GM19023 (cell line): ENCODE data around the gene DTHD1.

Source experiments
- ATAC-seq: cut with Tn5 transposase; IDR thresholded peaks from one replicate; pipeline ENCODE4 v1.9.1; 2021; ENCODE audit warnings: mild to moderate bottlenecking, moderate library complexity; ENCODE audit not compliant: unreplicated experiment

The DTHD1 gene

DNA sequence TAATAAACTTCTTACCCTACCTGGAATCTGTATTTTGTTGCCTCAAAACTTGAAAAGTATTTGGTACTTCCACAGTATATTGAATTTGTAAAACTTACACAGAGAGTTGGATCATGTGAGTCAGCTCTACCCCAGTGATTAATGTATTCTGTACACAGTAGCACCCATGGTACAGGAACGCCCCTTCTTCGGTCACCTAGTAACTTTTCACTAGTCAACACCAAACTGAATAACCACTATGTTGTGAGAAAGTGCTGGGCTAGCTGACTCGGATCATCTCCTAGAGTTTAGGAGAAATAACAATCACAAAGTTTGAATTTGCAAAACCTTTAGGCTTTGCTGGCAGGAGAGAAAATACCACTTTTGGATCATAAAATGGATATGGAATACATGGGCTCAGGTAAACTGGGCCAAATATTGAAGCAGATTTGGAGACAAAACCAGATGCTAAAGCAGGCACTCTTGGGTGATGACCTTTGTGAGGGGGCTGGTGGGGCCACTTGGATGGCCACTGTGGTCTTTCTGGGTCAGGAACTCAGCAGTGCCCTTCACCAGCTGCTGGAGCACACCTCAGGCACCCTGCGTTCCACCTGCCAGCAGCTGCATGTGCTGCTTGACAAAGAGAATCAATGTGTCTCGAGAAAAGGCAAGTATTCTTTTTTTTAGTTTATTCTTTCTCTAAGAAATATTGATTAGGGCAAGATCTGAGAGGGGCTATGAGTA is at the start of gene DTHD1:
TSS of gene DTHD1 (plus strand) at position 233 of the 723 bp plus-strand sequence. CDS start at position 376, 143 bp downstream.
- no peak for ATAC-seq

- no peak for ATAC-seq
Observed at GRCh38 chr4:36233567-36234266, 47.7 kb upstream of the DTHD1 start.

GRCh38 chr4:36235306-36235705 is 46.1 kb upstream of the DTHD1 start:
- ATAC-seq: no peak

GRCh38 chr4:36236159-36236558 is 45.3 kb upstream of the DTHD1 start:
- no peak for ATAC-seq

GRCh38 chr4:36237366-36238313 is 43.8 kb upstream of the DTHD1 start:
- no peak for ATAC-seq

DNA sequence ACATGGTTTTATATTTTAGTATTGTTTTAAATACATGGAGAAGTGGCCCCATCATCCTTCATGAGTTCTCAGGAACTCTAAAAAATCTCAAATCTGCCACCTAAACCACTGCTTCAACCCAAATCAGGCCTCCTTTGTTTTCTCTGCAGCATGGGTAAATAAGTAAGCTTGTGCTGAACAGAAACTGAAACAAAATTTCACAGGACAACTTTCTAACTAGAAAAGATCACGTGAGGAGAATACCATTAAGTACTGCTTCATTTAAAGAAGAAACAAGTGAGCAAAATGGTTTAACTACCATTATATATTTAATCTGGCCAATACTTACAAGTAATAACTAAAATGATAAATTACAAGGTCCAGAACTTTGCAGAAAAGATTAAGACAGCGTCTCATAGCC is 39.6 kb upstream of the DTHD1 start:
- peak; percentile 34 for ATAC-seq

- ATAC-seq: no peak
Observed at GRCh38 chr4:36242629-36243354, 38.6 kb upstream of the DTHD1 start.

- ATAC-seq: peak; percentile 41
Observed at GRCh38 chr4:36243355-36244256, 37.8 kb upstream of the DTHD1 start.

GRCh38 chr4:36244257-36245082 is 36.9 kb upstream of the DTHD1 start, which contains the start of gene ARAP2:
TSS of gene ARAP2 (minus strand) at chr4:36244514. CDS start at chr4:36229486, 15,028 bp downstream.
- ATAC-seq: peak; percentile 66

DNA sequence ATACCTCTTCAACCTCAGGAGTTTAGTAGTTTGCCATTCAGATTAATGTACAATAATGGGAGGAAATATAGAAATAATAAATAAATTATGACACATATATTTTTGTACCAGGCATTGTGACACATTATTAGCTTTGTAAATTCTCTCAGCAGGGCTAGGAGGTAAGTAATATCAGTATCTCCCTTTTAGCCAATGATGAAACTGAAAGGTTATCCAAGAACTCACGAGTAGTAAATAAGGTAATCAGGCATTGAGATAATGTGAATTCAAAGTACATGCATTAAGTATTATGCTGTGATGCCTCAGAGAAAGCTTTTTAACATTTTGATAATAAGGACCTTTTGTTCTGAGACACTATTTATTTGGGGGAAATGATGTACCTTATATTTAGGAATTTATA is 31.8 kb upstream of the DTHD1 start:
- no peak for ATAC-seq

DNA sequence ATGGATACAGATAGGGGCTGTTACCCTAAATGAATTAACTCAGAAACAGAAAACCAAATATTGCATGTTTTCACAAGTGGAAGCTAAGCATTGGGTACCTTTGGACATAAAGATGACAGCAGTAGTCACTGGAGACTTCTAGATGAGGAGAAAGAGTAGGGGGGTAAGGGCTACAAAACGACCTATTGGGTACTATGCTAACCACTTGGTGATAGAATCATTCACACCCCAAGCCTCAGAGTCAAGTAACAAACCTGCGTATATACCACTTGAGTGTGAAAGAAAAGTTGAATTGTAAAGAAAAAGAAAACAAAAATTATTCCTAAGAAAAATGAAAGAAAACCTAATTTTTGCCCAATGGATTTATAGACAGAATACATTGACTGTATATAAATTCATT is 29.4 kb upstream of the DTHD1 start:
- no peak for ATAC-seq

- ATAC-seq: no peak
Observed at GRCh38 chr4:36254371-36254770, 27.0 kb upstream of the DTHD1 start.

GRCh38 chr4:36255577-36255976 is 25.8 kb upstream of the DTHD1 start:
- ATAC-seq: peak; percentile 72

- peak; percentile 60 for ATAC-seq
Observed at GRCh38 chr4:36256398-36256891, 25.0 kb upstream of the DTHD1 start.

DNA sequence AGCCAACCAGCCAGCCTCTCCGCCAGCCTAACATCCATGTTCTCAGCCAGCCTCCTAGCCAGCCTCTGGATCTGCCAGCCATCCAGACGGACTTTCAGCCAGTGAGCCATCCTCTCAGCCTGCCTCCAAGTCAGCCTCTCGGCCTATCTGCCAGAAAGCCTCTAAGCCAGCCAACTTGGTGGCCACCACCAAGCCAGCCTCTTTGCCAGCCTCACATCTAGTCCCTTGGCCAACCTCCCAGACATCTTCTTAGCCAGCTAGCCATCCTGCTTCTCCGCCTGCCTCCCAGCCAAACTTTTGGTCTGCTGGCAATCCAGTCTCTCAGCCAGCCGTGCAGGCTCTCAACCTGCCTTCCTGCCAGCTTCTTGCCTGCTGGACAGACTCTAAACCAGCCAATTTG is 20.7 kb upstream of the DTHD1 start:
- ATAC-seq: no peak

GRCh38 chr4:36264207-36264826 is 17.1 kb upstream of the DTHD1 start:
- no peak for ATAC-seq

- no peak for ATAC-seq
Observed at GRCh38 chr4:36267486-36268268, 13.7 kb upstream of the DTHD1 start.
